KMS-11 (cell line): Measurements from ENCODE around the gene C10orf71.

ENCODE experiments used
- H2AFZ ChIP-seq: fragments of 200-600 bp; sonication (generic); 2 replicates; pipeline ENCODE4 v1.6.1; 2016; ENCODE audit warnings: antibody characterized with exemption, mixed run types, low read depth
- H3K27ac ChIP-seq: fragments of 200-600 bp; sonication (generic); 2 replicates; pipeline ENCODE4 v1.6.1; 2016; ENCODE audit warnings: mild to moderate bottlenecking, mixed run types
- H3K27me3 ChIP-seq: fragments of 200-600 bp; sonication (generic); 2 replicates; pipeline ENCODE4 v1.6.1; 2017; ENCODE audit warnings: mild to moderate bottlenecking, low read depth, mixed run types, moderate library complexity; ENCODE audit not compliant: insufficient read depth
- H3K36me3 ChIP-seq: fragments of 200-600 bp; sonication (generic); 2 replicates; pipeline ENCODE4 v1.6.1; 2017; ENCODE audit warnings: mild to moderate bottlenecking, mixed run types; ENCODE audit not compliant: insufficient read depth
- H3K4me1 ChIP-seq: fragments of 200-600 bp; sonication (generic); 2 replicates; pipeline ENCODE4 v1.6.1; 2016; ENCODE audit warnings: mild to moderate bottlenecking, low read depth, mixed run types; ENCODE audit not compliant: poor library complexity, severe bottlenecking
- H3K4me2 ChIP-seq: fragments of 200-600 bp; sonication (generic); 2 replicates; pipeline ENCODE4 v1.7.0; 2016; ENCODE audit warnings: mild to moderate bottlenecking, mixed run types
- H3K4me3 ChIP-seq: fragments of 200-600 bp; sonication (generic); IDR thresholded peaks from 2 replicates; pipeline ENCODE4 v1.6.1; 2017; ENCODE audit warnings: low read depth, low read length, mixed read lengths; ENCODE audit not compliant: insufficient read depth
- H3K79me2 ChIP-seq: fragments of 200-600 bp; sonication (generic); 2 replicates; pipeline ENCODE4 v1.6.1; 2016; ENCODE audit warnings: low read depth, mixed run types; ENCODE audit not compliant: insufficient read depth
- H3K9ac ChIP-seq: fragments of 200-600 bp; sonication (generic); 2 replicates; pipeline ENCODE4 v1.6.1; 2016; ENCODE audit warnings: mild to moderate bottlenecking, mixed run types
- H4K20me1 ChIP-seq: fragments of 200-600 bp; sonication (generic); 2 replicates; pipeline ENCODE4 v1.6.1; 2016; ENCODE audit warnings: mild to moderate bottlenecking, mixed run types; ENCODE audit not compliant: insufficient read depth
- TF ChIP-seq, protein P1 (sequence below): fragments of 200-600 bp; sonication (generic); conservative IDR thresholded peaks from 2 replicates; pipeline ENCODE4 v1.6.1; 2017; ENCODE audit warnings: low read depth, mild to moderate bottlenecking, antibody characterized with exemption, low read length, moderate library complexity, mixed read lengths

C10orf71 gene

DNA sequence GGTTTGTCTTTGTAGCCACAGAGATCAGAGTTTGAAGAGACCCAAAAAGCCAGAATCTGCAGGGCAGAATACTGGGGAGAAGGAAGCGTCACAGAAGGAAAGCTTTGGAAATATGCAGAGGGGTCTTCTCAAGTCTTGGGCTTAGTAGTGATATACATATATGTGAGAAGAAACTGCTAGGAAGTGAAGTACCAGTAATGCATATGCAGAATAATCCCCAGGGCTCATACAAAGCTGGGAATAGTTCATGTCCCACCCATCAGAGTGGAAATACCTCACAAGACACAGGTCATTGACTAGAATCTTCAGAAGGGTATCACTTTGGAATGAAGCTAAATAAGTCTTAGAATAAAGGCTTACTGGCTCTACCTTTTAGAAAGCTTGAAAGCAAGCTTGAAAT, 39.6 kb downstream of the C10orf71 start:
- H3K4me1 ChIP-seq = no peaks in the 10 kb centered on the region
- TF ChIP-seq, protein P1, sequence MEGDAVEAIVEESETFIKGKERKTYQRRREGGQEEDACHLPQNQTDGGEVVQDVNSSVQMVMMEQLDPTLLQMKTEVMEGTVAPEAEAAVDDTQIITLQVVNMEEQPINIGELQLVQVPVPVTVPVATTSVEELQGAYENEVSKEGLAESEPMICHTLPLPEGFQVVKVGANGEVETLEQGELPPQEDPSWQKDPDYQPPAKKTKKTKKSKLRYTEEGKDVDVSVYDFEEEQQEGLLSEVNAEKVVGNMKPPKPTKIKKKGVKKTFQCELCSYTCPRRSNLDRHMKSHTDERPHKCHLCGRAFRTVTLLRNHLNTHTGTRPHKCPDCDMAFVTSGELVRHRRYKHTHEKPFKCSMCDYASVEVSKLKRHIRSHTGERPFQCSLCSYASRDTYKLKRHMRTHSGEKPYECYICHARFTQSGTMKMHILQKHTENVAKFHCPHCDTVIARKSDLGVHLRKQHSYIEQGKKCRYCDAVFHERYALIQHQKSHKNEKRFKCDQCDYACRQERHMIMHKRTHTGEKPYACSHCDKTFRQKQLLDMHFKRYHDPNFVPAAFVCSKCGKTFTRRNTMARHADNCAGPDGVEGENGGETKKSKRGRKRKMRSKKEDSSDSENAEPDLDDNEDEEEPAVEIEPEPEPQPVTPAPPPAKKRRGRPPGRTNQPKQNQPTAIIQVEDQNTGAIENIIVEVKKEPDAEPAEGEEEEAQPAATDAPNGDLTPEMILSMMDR = no peak
- H4K20me1 ChIP-seq = no peaks in the 10 kb centered on the region
- no peak overlapping the region for H3K9ac ChIP-seq
- no peak overlapping the region for H3K27ac ChIP-seq
- no peaks in the 10 kb centered on the region for H3K36me3 ChIP-seq
- H3K79me2 ChIP-seq = no peaks in the 10 kb centered on the region
- H3K4me2 ChIP-seq = no peak overlapping the region
- no peak overlapping the region for H2AFZ ChIP-seq
- no peaks in the 10 kb centered on the region for H3K27me3 ChIP-seq
- H3K4me3 ChIP-seq = no peak overlapping the region

DNA sequence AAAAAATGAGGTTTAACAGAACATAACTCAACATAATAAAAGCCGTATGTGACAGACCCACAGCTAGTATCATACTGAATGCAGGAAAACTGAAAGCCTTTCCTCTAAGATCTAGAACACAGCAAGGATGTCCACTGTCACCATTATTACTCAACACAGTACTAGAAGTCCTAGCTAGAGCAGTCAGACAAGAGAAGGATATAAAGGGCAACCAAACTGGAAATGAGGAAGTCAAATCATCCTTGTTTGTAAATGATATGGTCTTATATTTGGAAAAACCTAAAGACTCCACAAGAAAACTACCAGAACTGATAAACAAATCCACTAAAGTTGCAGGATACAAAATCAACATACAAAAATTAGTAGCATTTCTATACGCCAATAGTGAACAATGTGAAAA, 45.9 kb downstream of the C10orf71 start:
- Histone ChIP-seq H2AFZ (no peak overlapping the region), H3K4me1 (no peaks in the 10 kb centered on the region), H4K20me1 (no peaks in the 10 kb centered on the region), H3K4me2 (no peak overlapping the region), H3K9ac (no peak overlapping the region), H3K27ac (no peak overlapping the region), H3K4me3 (no peak overlapping the region), H3K79me2 (no peaks in the 10 kb centered on the region), H3K36me3 (no peaks in the 10 kb centered on the region), H3K27me3 (no peaks in the 10 kb centered on the region)
- TF ChIP-seq, protein P1 = no peak

DNA sequence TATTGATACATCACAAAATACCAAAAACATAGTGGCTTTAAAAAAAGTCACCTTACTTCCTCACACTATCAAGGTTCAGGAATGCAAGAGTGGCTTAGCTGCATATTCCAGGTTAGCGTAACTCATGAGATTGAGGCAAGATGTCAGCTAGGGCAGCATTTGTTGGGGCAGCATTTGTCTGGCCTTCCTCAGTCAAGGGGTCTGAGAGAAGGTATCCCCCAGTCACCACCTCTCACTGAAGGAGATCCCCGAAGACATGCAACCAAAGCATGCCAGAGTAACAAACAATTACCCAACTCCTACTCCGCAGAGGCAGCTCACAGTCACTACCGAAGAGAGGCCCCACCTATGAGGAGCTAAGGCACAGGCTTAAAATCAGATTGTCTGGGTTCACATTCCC, 48.4 kb downstream of the C10orf71 start:
- TF ChIP-seq, protein P1 = no peak
- Histone ChIP-seq H3K9ac (no peak overlapping the region), H3K4me3 (no peak overlapping the region), H4K20me1 (no peaks in the 10 kb centered on the region), H3K27ac (no peak overlapping the region), H3K4me1 (no peaks in the 10 kb centered on the region), H2AFZ (no peak overlapping the region), H3K79me2 (no peaks in the 10 kb centered on the region), H3K27me3 (no peaks in the 10 kb centered on the region), H3K36me3 (no peaks in the 10 kb centered on the region), H3K4me2 (no peak overlapping the region)

- Histone ChIP-seq H3K4me3 (no peak overlapping the region), H3K36me3 (no peaks in the 10 kb centered on the region), H3K4me2 (no peak overlapping the region), H3K27ac (no peak overlapping the region), H2AFZ (no peak overlapping the region), H3K79me2 (no peaks in the 10 kb centered on the region), H3K9ac (no peak overlapping the region), H4K20me1 (no peaks in the 10 kb centered on the region), H3K27me3 (no peaks in the 10 kb centered on the region), H3K4me1 (no peaks in the 10 kb centered on the region)
- TF ChIP-seq, protein P1 = no peak
Observed at GRCh38 chr10:49347827-49348226, 48.9 kb downstream of the C10orf71 start.
